Body of pancreas (tissue), 4 donors: ENCODE data around the gene WNT11.

Source experiments
- CTCF ChIP-seq, 7 experiments: fragments of 450-650 bp in 4 of 7; fragments of 200-600 bp in 3 of 7; sonication (generic) in 3 of 7; IDR thresholded peaks; one replicate each; pipeline ENCODE4 v1.5.1; 2016 to 2019; ENCODE audit warnings: antibody characterized with exemption in 7 of 7
- POLR2A ChIP-seq, 3 donors: fragments of 450-650 bp; IDR thresholded peaks; one replicate each; pipeline ENCODE4 v1.6.1; 2016; ENCODE audit warnings: antibody characterized with exemption in 3 of 3, mild to moderate bottlenecking in 2 of 3

- no peak for TF ChIP-seq CTCF (IDR thresholded peaks at IDR 0.05)
- TF ChIP-seq POLR2A (IDR thresholded peaks at IDR 0.05): no peak
Observed at GRCh38 chr11:76203937-76204336, 2.4 kb downstream of the WNT11 start.
